ENCODE measurements around the gene SMTN.

GRCh38 chr22:31148953-31149627 lies 68.0 kb downstream of the SMTN start:
- TF ChIP-seq POLR2AphosphoS5 (IDR thresholded peaks at IDR 0.05; ENCODE audit: low read depth, low read length) (no peak), POLR2A (IDR thresholded peaks at IDR 0.05; ENCODE audit: low read depth, low read length) (no peak)
